Upper lobe of left lung (tissue), 4 donors: ENCODE measurements around the gene TDRD12.

Experiments used
- CTCF ChIP-seq, 6 experiments: fragments of 450-650 bp in 4 of 6; fragments of 200-600 bp in 2 of 6; sonication (generic) in 2 of 6; IDR thresholded peaks; one replicate each; pipeline ENCODE4 v1.5.1; 2016 to 2019; ENCODE audit warnings: antibody characterized with exemption in 6 of 6
- POLR2A ChIP-seq, 4 donors: fragments of 450-650 bp; IDR thresholded peaks; one replicate each; pipeline ENCODE4 v1.5.1; 2016 to 2017; ENCODE audit warnings: antibody characterized with exemption in 4 of 4, mild to moderate bottlenecking in 2 of 4

- TF ChIP-seq POLR2A (IDR thresholded peaks at IDR 0.05) = no peak
- TF ChIP-seq CTCF (IDR thresholded peaks at IDR 0.05) = peak in 1 of 6 experiments; percentile 20
These were observed 43.2 kb upstream of the TDRD12 start for GRCh38 chr19:32676186-32676894.
